ENCODE data around the gene ZNF41.

ZNF41 gene

GRCh38 chrX:47420962-47421361 is 62.1 kb downstream of the ZNF41 start:
- H3K27ac ChIP-seq (ENCODE audit: low read depth, low read length) = no peak overlapping the region
- no peak overlapping the region for H3K56ac ChIP-seq (ENCODE audit: low read length)
- no CpG with 5 or more reads among the region's 5 CpGs for WGBS (ENCODE audit: extremely low coverage, insufficient coverage, low lambda C conversion rate)
- DNase-seq = peak; percentile 0
- H3K23ac ChIP-seq (ENCODE audit: low read length) = no peak overlapping the region
- H3K9ac ChIP-seq (ENCODE audit: low read length) = no peak overlapping the region
- no peak overlapping the region for H4K8ac ChIP-seq (ENCODE audit: low read depth, low read length)
- H4K5ac ChIP-seq (ENCODE audit: low read length) = no peak overlapping the region
- H3K79me2 ChIP-seq (ENCODE audit: control insufficient read depth, insufficient read depth, low read length) = no peaks in the 10 kb centered on the region
- no peak overlapping the region for H2BK120ac ChIP-seq (ENCODE audit: low read depth, low read length)
- H3K27me3 ChIP-seq (ENCODE audit: insufficient read depth, low read length, poor library complexity) = no peaks in the 10 kb centered on the region
- H2AK5ac ChIP-seq (ENCODE audit: low read length) = no peak overlapping the region
- no peak overlapping the region for H3K4ac ChIP-seq (ENCODE audit: low read depth, low read length)
- no peak overlapping the region for H2BK15ac ChIP-seq (replicated peaks; ENCODE audit: low read depth)
- no peak overlapping the region for H3K4me2 ChIP-seq (ENCODE audit: low read length)
- no peak overlapping the region for H2BK5ac ChIP-seq (ENCODE audit: low read length)
- no peak overlapping the region for H3K18ac ChIP-seq (ENCODE audit: low read length)
- H3K79me1 ChIP-seq (ENCODE audit: low read length) = no peaks in the 10 kb centered on the region
- H3K4me3 ChIP-seq (ENCODE audit: low read length) = no peak overlapping the region
- H3K36me3 ChIP-seq (ENCODE audit: control insufficient read depth, insufficient read depth, low read length) = no peaks in the 10 kb centered on the region
- no peaks in the 10 kb centered on the region for H3K4me1 ChIP-seq (ENCODE audit: control insufficient read depth, low read depth, low read length)

DNA sequence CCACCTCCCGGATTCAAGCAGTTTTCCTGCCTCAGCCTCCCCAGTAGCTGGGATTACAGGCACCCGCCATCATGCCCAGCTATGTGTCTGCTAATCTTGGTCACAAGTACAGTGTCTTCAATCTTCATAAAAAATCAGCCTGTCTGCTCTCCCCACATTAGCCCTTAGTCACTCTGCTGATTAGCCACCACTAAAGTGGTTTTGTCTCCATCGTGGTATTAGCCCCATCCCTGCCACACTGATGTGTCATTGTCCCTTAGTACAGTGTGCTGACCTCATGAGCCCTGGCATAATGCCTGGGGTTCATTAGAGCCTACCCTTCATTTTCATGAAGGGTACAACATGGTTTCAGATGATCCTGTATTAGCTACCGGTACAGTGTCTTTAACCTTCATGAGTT is 62.8 kb downstream of the ZNF41 start:
- no peak overlapping the region for H3K9ac ChIP-seq (ENCODE audit: low read length)
- H3K18ac ChIP-seq (ENCODE audit: low read length) = no peak overlapping the region
- no peak overlapping the region for H2BK5ac ChIP-seq (ENCODE audit: low read length)
- H2AK5ac ChIP-seq (ENCODE audit: low read length) = no peak overlapping the region
- no peaks in the 10 kb centered on the region for H3K79me1 ChIP-seq (ENCODE audit: low read length)
- no peak overlapping the region for H2BK15ac ChIP-seq (replicated peaks; ENCODE audit: low read depth)
- no peak overlapping the region for H3K4me3 ChIP-seq (ENCODE audit: low read length)
- no peaks in the 10 kb centered on the region for H3K79me2 ChIP-seq (ENCODE audit: control insufficient read depth, insufficient read depth, low read length)
- H3K4me2 ChIP-seq (ENCODE audit: low read length) = no peak overlapping the region
- no peaks in the 10 kb centered on the region for H3K36me3 ChIP-seq (ENCODE audit: control insufficient read depth, insufficient read depth, low read length)
- H3K4me1 ChIP-seq (ENCODE audit: control insufficient read depth, low read depth, low read length) = no peaks in the 10 kb centered on the region
- H4K8ac ChIP-seq (ENCODE audit: low read depth, low read length) = no peak overlapping the region
- H3K4ac ChIP-seq (ENCODE audit: low read depth, low read length) = no peak overlapping the region
- no peak overlapping the region for H2BK120ac ChIP-seq (ENCODE audit: low read depth, low read length)
- WGBS (ENCODE audit: extremely low coverage, insufficient coverage, low lambda C conversion rate) = no CpG with 5 or more reads among the region's 4 CpGs
- DNase-seq = no peak
- no peak overlapping the region for H3K56ac ChIP-seq (ENCODE audit: low read length)
- no peaks in the 10 kb centered on the region for H3K27me3 ChIP-seq (ENCODE audit: insufficient read depth, low read length, poor library complexity)
- no peak overlapping the region for H4K5ac ChIP-seq (ENCODE audit: low read length)
- H3K27ac ChIP-seq (ENCODE audit: low read depth, low read length) = no peak overlapping the region
- no peak overlapping the region for H3K23ac ChIP-seq (ENCODE audit: low read length)

GRCh38 chrX:47413179-47413594 is 69.8 kb downstream of the ZNF41 start:
- Histone ChIP-seq H3K9ac (ENCODE audit: low read length) (no peak overlapping the region), H4K5ac (ENCODE audit: low read length) (no peak overlapping the region), H3K4me1 (ENCODE audit: control insufficient read depth, low read depth, low read length) (no peaks in the 10 kb centered on the region), H2BK120ac (ENCODE audit: low read depth, low read length) (no peak overlapping the region), H3K18ac (ENCODE audit: low read length) (no peak overlapping the region), H3K36me3 (ENCODE audit: control insufficient read depth, insufficient read depth, low read length) (no peaks in the 10 kb centered on the region), H3K4me2 (ENCODE audit: low read length) (no peak overlapping the region), H3K56ac (ENCODE audit: low read length) (no peak overlapping the region), H2BK5ac (ENCODE audit: low read length) (no peak overlapping the region), H3K79me2 (ENCODE audit: control insufficient read depth, insufficient read depth, low read length) (no peaks in the 10 kb centered on the region), H3K27ac (ENCODE audit: low read depth, low read length) (no peak overlapping the region), H3K27me3 (ENCODE audit: insufficient read depth, low read length, poor library complexity) (no peaks in the 10 kb centered on the region), H4K8ac (ENCODE audit: low read depth, low read length) (no peak overlapping the region), H2AK5ac (ENCODE audit: low read length) (no peak overlapping the region), H3K79me1 (ENCODE audit: low read length) (no peaks in the 10 kb centered on the region), H3K4me3 (ENCODE audit: low read length) (no peak overlapping the region), H2BK15ac (replicated peaks; ENCODE audit: low read depth) (no peak overlapping the region), H3K4ac (ENCODE audit: low read depth, low read length) (no peak overlapping the region), H3K23ac (ENCODE audit: low read length) (no peak overlapping the region)
- DNase-seq = no peak
- no CpG with 5 or more reads among the region's 8 CpGs for WGBS (ENCODE audit: extremely low coverage, insufficient coverage, low lambda C conversion rate)

Measured in mesendoderm (in vitro differentiated cells).